HG02798 (cell line): ENCODE results near the gene EEF2KMT.
"Not testable (repeated sequence)": the region's sequence is repeated elsewhere in the genome, so short reads cannot be mapped to it uniquely, and the experiment has no call there.

ENCODE experiments used
- ATAC-seq: cut with Tn5 transposase; IDR thresholded peaks from one replicate; pipeline ENCODE4 v1.9.1; 2021; ENCODE audit warnings: mild to moderate bottlenecking; ENCODE audit not compliant: unreplicated experiment, poor library complexity

EEF2KMT gene

GRCh38 chr16:5097470-5098220 lies at the start of gene EEF2KMT:
TSS of gene EEF2KMT (minus strand) at chr16:5097795. CDS start at chr16:5097739, 56 bp downstream.
- ATAC-seq: peak; percentile 100

- not testable (repeated sequence) for ATAC-seq
These were observed 47.0 kb upstream of the EEF2KMT start for GRCh38 chr16:5144621-5144956.

- no peak for ATAC-seq
These were observed 46.4 kb upstream of the EEF2KMT start for GRCh38 chr16:5143761-5144620.

GRCh38 chr16:5140151-5140550 lies 42.6 kb upstream of the EEF2KMT start:
- not testable (repeated sequence) for ATAC-seq

GRCh38 chr16:5134739-5135452 lies 37.3 kb upstream of the EEF2KMT start:
- not testable (repeated sequence) for ATAC-seq

GRCh38 chr16:5132915-5133600 lies 35.5 kb upstream of the EEF2KMT start:
- not testable (repeated sequence) for ATAC-seq

GRCh38 chr16:5131467-5132004 lies 33.9 kb upstream of the EEF2KMT start:
- not testable (repeated sequence) for ATAC-seq

GRCh38 chr16:5117300-5118087 lies 19.9 kb upstream of the EEF2KMT start:
- ATAC-seq: not testable (repeated sequence)

GRCh38 chr16:5116780-5117295 lies 19.2 kb upstream of the EEF2KMT start:
- not testable (repeated sequence) for ATAC-seq

- not testable (repeated sequence) for ATAC-seq
These were observed 13.3 kb upstream of the EEF2KMT start for GRCh38 chr16:5110933-5111332.

- no peak for ATAC-seq
These were observed 11.0 kb upstream of the EEF2KMT start for GRCh38 chr16:5108505-5109158.

GRCh38 chr16:5105039-5105438 lies 7.4 kb upstream of the EEF2KMT start:
- ATAC-seq: not testable (repeated sequence)

GRCh38 chr16:5103296-5104032 lies 5.9 kb upstream of the EEF2KMT start:
- ATAC-seq: not testable (repeated sequence)

GRCh38 chr16:5099174-5099573 lies 1.6 kb upstream of the EEF2KMT start:
- not testable (repeated sequence) for ATAC-seq

- not testable (repeated sequence) for ATAC-seq
These were observed 895 bp upstream of the EEF2KMT start for GRCh38 chr16:5098221-5099159.

- not testable (repeated sequence) for ATAC-seq
These were observed 530 bp downstream of the EEF2KMT start for GRCh38 chr16:5097061-5097469.
